GM21360 (cell line): ENCODE data around the gene KCNIP1.

Source experiments
- ATAC-seq: cut with Tn5 transposase; IDR thresholded peaks from one replicate; pipeline ENCODE4 v1.9.1; 2021; ENCODE audit warnings: mild to moderate bottlenecking, moderate library complexity; ENCODE audit not compliant: unreplicated experiment

The KCNIP1 gene

DNA sequence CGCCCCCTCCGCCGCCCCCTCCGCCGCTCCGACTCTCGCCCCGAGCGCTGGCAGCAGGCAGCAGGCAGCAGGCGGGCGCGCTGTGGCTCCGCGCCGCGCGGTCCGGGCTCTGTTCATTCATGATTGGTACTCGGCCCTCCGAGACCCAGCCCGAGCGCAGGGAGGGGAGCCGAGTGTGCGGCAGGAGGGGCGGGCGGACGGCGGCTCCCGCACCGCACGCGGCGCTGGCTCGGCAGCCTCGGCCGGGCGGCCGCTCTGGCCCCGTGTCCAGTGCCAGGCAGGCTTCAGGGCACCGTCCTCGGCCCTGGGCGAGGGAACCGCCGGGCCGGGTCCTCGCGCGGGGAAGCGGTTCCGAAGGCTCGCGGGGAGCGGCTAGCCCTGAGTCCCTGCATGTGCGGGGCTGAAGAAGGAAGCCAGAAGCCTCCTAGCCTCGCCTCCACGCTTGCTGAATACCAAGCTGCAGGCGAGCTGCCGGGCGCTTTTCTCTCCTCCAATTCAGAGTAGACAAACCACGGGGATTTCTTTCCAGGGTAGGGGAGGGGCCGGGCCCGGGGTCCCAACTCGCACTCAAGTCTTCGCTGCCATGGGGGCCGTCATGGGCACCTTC is at the start of gene KCNIP1:
KCNIP1 (plus strand) TSS at position 31 of the 607 bp plus-strand sequence.
- no peak for ATAC-seq

- no peak for ATAC-seq
These were observed 40.4 kb upstream of the KCNIP1 start for GRCh38 chr5:170463426-170463825.

- no peak for ATAC-seq
These were observed 39.3 kb upstream of the KCNIP1 start for GRCh38 chr5:170464280-170465127.

DNA sequence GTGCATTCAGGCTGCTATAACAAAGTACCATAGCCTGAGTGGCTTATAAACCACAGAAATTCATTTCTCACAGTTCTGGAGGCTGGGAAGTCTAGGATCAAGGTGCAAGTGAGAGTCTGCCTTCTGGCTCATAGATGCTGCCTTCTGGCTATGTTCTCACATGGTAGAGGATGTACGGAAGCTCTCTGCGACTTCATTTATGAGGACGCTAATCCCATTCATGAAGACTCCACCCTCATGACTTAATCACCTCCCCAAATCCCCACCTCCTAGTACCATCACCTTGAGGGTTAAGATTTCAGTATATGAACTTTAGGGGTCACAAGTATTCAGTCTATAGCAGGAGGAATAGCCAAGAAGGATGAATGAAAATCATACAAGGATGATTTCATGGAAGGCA is 37.3 kb upstream of the KCNIP1 start:
- no peak for ATAC-seq

GRCh38 chr5:170466988-170467707 is 36.7 kb upstream of the KCNIP1 start:
- ATAC-seq, result no peak

DNA sequence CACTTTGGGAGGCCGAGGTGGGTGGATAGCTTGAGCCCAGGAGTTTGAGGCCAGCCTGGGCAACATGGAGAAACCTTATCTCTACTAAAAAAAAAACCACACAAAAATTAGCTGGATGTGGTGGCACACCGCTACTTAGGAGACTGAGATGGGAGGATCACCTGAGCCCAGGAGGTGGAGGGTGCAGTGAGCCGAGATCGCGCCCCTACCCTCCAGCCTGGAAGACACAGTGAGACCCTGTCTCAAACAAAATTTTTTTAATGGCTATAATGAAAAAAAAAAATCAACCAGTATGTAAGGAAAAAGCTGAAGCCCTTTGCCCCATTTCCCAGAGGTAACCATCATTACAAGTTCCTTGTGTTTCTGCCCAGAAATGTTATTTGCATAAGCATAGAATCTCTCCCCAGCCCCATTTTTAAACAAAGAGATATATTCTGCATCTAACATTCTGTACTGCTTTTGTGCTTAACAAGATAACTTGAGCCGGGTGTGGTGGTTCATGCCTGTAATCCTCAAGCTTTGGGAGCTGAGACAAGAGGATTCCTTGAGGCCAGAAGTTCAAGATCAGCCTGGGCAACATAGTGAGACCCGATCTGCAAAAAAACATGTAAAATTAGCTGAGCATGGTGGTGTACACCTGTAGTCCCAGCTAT is 35.1 kb upstream of the KCNIP1 start:
- no peak for ATAC-seq

DNA sequence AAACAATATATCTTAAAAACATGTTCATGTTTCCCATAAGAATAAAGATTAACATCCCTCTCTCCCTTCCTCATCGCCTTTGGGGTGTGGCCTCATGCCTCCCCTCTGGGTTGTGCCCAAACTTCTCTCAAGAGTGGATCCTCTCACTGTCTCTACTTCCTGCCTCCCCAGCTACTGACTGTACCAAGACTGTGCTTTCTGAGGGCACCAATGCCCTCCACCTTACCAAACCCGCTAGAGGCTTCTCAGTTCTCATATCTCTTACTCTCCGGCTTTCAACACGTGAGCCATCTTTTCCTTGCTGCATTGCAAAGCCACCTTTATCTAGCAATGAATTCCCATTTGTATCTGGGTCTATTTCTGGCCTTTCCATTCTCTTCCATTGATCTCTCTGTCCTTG is 34.4 kb upstream of the KCNIP1 start:
- no peak for ATAC-seq

DNA sequence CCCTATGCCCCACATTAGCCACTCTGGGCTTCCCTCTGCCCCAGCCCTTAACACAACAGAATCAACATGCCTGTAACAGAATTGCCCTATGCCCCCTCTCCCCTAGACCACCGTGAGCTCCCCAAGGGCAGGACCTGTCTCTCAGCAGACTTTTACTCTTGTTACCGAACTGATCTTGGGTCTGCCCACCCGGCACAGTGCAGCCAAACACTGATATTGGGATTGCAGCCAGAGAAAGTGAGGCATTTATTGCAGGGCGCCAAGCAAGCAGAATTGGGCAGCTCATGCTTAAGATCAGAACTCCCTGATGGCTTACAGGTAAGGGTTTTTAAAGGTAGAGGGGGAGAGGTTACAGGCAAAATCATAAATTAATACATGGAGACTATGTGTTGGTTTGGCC is 33.5 kb upstream of the KCNIP1 start:
- ATAC-seq, result no peak

DNA sequence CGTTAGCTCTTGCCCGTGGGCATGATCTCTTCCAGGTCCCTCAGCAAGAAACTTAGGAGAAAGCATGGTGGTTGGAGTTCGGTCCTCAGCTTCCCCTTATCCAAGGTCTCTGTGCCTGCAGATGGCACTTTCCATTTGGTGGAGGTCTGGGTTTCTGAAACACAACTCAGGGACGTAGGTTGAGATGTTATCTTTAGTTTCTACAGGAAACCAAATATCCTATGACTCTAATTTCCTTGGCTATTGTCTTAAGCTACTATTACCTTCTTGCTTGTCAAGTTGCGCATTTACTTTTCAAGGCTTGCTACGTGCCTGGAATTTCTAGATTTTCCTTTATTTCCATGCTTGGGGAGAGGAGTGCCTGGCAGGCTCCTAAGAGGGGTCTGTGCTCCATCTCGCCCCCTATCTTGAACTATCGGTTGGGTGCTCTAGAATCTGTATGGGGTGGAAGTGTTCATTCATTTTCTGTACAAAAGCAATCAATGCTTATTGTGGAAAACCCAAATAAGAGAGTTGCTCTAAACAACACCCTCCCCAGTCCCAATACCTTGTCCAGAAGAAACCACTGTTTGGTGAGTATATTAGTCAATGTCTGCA is 32.9 kb upstream of the KCNIP1 start:
- no peak for ATAC-seq

- ATAC-seq, result no peak
These were observed 32.2 kb upstream of the KCNIP1 start for GRCh38 chr5:170471551-170472178.

GRCh38 chr5:170473642-170474041 is 30.2 kb upstream of the KCNIP1 start:
- ATAC-seq, result no peak

GRCh38 chr5:170474489-170475274 is 29.1 kb upstream of the KCNIP1 start:
- no peak for ATAC-seq

DNA sequence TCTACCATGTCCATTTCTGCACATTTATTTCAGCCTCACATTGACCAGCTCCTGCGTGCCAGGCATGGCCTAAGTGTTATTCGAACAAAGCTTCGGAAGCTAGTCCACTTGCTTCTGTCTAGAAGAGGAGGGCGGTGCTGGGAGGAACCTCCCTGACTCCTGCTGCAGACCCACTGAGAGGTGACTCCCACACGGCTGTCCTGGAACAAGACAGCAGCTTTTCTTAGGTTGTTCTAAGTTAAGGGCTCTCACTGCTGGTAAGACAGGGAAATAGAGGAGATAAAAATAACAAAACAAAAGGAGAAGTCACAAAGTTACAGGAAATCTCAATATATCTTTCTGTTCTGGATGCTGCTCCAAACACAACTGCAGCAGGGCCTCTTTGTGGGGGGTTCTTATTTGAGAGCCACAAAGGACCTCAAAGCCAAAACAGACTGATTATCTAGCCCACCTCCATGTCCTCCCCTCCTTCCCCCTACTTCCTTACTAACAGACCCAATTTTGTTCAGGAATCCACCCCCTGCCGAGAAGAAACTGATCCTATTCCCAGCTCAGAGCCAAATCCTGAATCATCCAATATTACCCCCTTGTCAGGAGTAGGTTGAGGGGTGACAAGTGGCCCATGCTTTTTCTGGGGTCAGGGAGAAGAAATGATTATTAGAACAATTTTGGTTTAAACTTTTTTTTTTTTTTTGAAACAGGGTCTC is 28.4 kb upstream of the KCNIP1 start:
- ATAC-seq, result no peak

GRCh38 chr5:170476704-170477103 is 27.1 kb upstream of the KCNIP1 start:
- no peak for ATAC-seq

GRCh38 chr5:170477906-170478305 is 25.9 kb upstream of the KCNIP1 start:
- ATAC-seq, result no peak

DNA sequence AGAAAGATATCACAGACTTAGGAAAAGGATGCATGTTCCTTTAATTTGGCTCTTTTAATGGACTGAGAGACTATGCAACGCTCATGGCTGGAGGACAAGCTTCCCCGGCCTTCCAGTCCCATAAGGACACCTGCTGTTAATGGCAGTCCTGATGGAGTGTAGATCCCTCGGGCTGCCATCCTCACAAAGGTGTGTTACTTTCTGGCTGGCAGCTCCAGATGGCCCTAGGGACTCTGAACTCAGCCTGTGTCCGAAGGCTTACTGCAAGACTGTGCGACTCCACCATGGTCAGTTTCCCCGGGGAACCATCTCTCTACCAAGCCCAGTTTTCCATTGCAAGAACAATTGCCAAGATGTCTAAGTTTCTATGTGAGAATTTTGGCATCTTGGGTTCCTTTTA is 25.5 kb upstream of the KCNIP1 start:
- no peak for ATAC-seq

DNA sequence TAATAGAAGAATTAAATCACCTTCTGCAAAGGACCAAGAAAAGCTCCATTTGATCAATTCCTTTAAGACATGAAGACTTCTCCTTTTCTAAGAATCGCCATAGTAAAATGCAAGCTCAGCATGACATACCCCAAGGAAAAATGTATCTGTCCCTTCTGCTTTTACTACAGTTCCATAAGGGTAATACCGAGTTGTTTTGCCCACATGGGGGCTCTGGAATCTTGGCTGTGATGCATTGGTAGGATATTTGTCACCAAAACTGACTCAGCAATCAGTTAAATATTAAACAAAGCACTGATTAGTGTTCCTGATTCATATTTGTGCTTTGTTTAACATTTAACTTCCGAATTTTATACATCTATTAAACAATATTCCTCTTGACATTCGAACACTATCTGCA is 24.3 kb upstream of the KCNIP1 start:
- ATAC-seq, result no peak

DNA sequence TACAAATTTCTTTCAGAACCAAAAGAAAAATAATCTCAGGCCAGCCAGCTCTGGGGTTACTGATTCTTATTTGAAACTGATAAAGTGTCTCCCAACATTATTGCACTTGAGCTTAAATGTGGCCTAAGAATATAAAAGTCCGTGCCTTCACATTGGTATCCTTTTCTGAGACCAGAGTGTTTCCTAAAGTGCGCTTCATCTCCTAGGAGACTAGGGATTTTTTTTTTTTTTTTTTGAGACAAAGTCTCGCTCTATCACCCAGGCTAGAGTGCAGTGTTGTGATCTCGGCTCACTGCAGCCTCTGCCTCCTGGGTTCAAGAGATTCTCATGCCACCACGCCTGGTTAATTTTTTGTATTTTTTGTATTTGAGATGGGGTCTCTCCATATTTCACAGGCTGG is 23.6 kb upstream of the KCNIP1 start:
- no peak for ATAC-seq

GRCh38 chr5:170481849-170482248 is 22.0 kb upstream of the KCNIP1 start:
- no peak for ATAC-seq
